Mammary epithelial cell (primary cell): ENCODE measurements around the gene TMEM163.

Source experiments
- CTCF ChIP-seq, 2 donors: IDR thresholded peaks in 1 of 2; conservative IDR thresholded peaks in 1 of 2; 2 replicates each; pipeline ENCODE4 v1.5.1; 2011 to 2012; ENCODE audit warnings: inconsistent platforms in 2 of 2, low read length in 2 of 2, mild to moderate bottlenecking in 2 of 2, control low read depth in 1 of 2, low read depth in 1 of 2; ENCODE audit not compliant: insufficient read depth in 1 of 2; ENCODE audit errors: extremely low read depth in 1 of 2
- EZH2 ChIP-seq: IDR thresholded peaks from 2 replicates; pipeline ENCODE4 v1.6.1; 2012; ENCODE audit warnings: low read length, inconsistent platforms, borderline replicate concordance

- TF ChIP-seq CTCF (conservative IDR thresholded peaks at IDR 0.05 in 1 of 2, IDR thresholded peaks at IDR 0.05 in 1 of 2; ENCODE audit: extremely low read depth in 1 of 2, insufficient read depth in 1 of 2, low read depth in 1 of 2, low read length in 2 of 2) (no peak), EZH2 (no peak)
Observed at GRCh38 chr2:134647607-134648256, 71.1 kb downstream of the TMEM163 start.
